ENCODE results near the gene ATG7.
A peak's percentile ranks its signal among the peaks of the same experiment; 100 is the strongest.
"Not testable (repeated sequence)": the region's sequence is repeated elsewhere in the genome, so short reads cannot be mapped to it uniquely, and the experiment has no call there.

The ATG7 gene

GRCh38 chr3:11255537-11255936 is 16.7 kb upstream of the ATG7 start:
- DNase-seq, result not testable (repeated sequence)

- no peak for DNase-seq
Observed at GRCh38 chr3:11258958-11259357, 13.2 kb upstream of the ATG7 start.

- DNase-seq, result no peak
Observed at GRCh38 chr3:11260460-11260859, 11.7 kb upstream of the ATG7 start.

- no peak for DNase-seq
Observed at GRCh38 chr3:11269007-11269406, 3.2 kb upstream of the ATG7 start.

- no peak for DNase-seq
Observed at GRCh38 chr3:11272906-11273574, 843 bp downstream of the ATG7 start.

- DNase-seq, result no peak
Observed at GRCh38 chr3:11273891-11274291, 1.7 kb downstream of the ATG7 start.

- DNase-seq, result no peak
Observed at GRCh38 chr3:11274566-11275142, 2.5 kb downstream of the ATG7 start.

GRCh38 chr3:11275926-11276325 is 3.7 kb downstream of the ATG7 start:
- DNase-seq, result no peak

GRCh38 chr3:11276901-11277300 is 4.7 kb downstream of the ATG7 start:
- no peak for DNase-seq

- DNase-seq, result peak in 1 of 2 experiments; percentile 1
Observed at GRCh38 chr3:11282250-11283138, 10.3 kb downstream of the ATG7 start.

GRCh38 chr3:11283139-11283475 is 10.9 kb downstream of the ATG7 start:
- DNase-seq, result no peak

- DNase-seq, result no peak
Observed at GRCh38 chr3:11284011-11284410, 11.8 kb downstream of the ATG7 start.

- no peak for DNase-seq
Observed at GRCh38 chr3:11285471-11285870, 13.3 kb downstream of the ATG7 start.

- no peak for DNase-seq
Observed at GRCh38 chr3:11287404-11287803, 15.2 kb downstream of the ATG7 start.

- DNase-seq, result no peak
Observed at GRCh38 chr3:11288021-11288491, 15.9 kb downstream of the ATG7 start.

- DNase-seq, result no peak
Observed at GRCh38 chr3:11288786-11289637, 16.8 kb downstream of the ATG7 start.

- no peak for DNase-seq
Observed at GRCh38 chr3:11289864-11290263, 17.7 kb downstream of the ATG7 start.

GRCh38 chr3:11290743-11291680 is 18.8 kb downstream of the ATG7 start:
- no peak for DNase-seq

- DNase-seq, result peak in 1 of 2 experiments; percentile 6
Observed at GRCh38 chr3:11291808-11292207, 19.6 kb downstream of the ATG7 start.

GRCh38 chr3:11297126-11297525 is 24.9 kb downstream of the ATG7 start:
- no peak for DNase-seq

- no peak for DNase-seq
Observed at GRCh38 chr3:11300970-11301369, 28.8 kb downstream of the ATG7 start.

GRCh38 chr3:11302444-11302843 is 30.2 kb downstream of the ATG7 start:
- DNase-seq, result no peak

Data from NCI-H2081 (cell line).